WERI-Rb-1 (cell line): Measurements from ENCODE around the gene AOPEP.

Source experiments
- DNase-seq: peaks from one replicate; pipeline ENCODE4 v3.0.0-alpha.2; 2020
- H3K27ac ChIP-seq: fragments of 250-450 bp; sonication (Bioruptor Pico); 2 replicates; pipeline ENCODE4 v1.5.1; 2020; ENCODE audit warnings: mild to moderate bottlenecking, moderate library complexity
- H3K27me3 ChIP-seq: fragments of 250-450 bp; sonication (Bioruptor Pico); 2 replicates; pipeline ENCODE4 v1.5.1; 2021; ENCODE audit warnings: mild to moderate bottlenecking, low read depth, moderate library complexity; ENCODE audit not compliant: insufficient read depth, severe bottlenecking
- H3K36me3 ChIP-seq: fragments of 250-450 bp; sonication (Bioruptor Pico); 2 replicates; pipeline ENCODE4 v1.5.1; 2020; ENCODE audit warnings: mild to moderate bottlenecking, moderate library complexity
- H3K4me3 ChIP-seq: 2 replicates; pipeline ENCODE4 v1.5.1; 2011; ENCODE audit warnings: low read depth, mild to moderate bottlenecking, control low read depth, low read length
- H3K9me3 ChIP-seq: fragments of 250-450 bp; sonication (Bioruptor Pico); 2 replicates; pipeline ENCODE4 v1.5.1; 2021; ENCODE audit warnings: mild to moderate bottlenecking, moderate library complexity; ENCODE audit not compliant: severe bottlenecking
- CTCF ChIP-seq: IDR thresholded peaks from 2 replicates; pipeline ENCODE4 v1.5.1; 2011; ENCODE audit warnings: low read depth, mild to moderate bottlenecking, control low read depth, inconsistent platforms, low read length

The AOPEP gene

GRCh38 chr9:94918038-94918753 lies 191.7 kb downstream of the AOPEP start:
- TF ChIP-seq CTCF: no peak

GRCh38 chr9:94919376-94920098 lies 193.0 kb downstream of the AOPEP start:
- Histone ChIP-seq H3K4me3 (no peak overlapping the region), H3K9me3 (no peaks in the 10 kb centered on the region), H3K27ac (no peak overlapping the region), H3K27me3 (no peaks in the 10 kb centered on the region), H3K36me3 (no peaks in the 10 kb centered on the region)
- no peak for TF ChIP-seq CTCF
- no peak for DNase-seq

More at GRCh38 chr9:94918038-94918753, 191.7 kb downstream of the AOPEP start:
- no peak overlapping the region for H3K27ac ChIP-seq
- H3K36me3 ChIP-seq: no peaks in the 10 kb centered on the region
- H3K9me3 ChIP-seq: no peaks in the 10 kb centered on the region
- DNase-seq: no peak
- H3K4me3 ChIP-seq: no peak overlapping the region
- H3K27me3 ChIP-seq: no peaks in the 10 kb centered on the region

GRCh38 chr9:94920420-94921091 lies 194.1 kb downstream of the AOPEP start:
- DNase-seq: no peak
- TF ChIP-seq CTCF: no peak
- no peak overlapping the region for H3K4me3 ChIP-seq
- H3K9me3 ChIP-seq: no peaks in the 10 kb centered on the region
- no peaks in the 10 kb centered on the region for H3K27me3 ChIP-seq
- no peak overlapping the region for H3K27ac ChIP-seq
- no peaks in the 10 kb centered on the region for H3K36me3 ChIP-seq

- H3K27ac ChIP-seq: no peak overlapping the region
- no peak overlapping the region for H3K4me3 ChIP-seq
- TF ChIP-seq CTCF: no peak
- H3K27me3 ChIP-seq: no peaks in the 10 kb centered on the region
- H3K9me3 ChIP-seq: no peaks in the 10 kb centered on the region
- no peak for DNase-seq
- H3K36me3 ChIP-seq: no peaks in the 10 kb centered on the region
Measured at GRCh38 chr9:94921092-94921471, 194.6 kb downstream of the AOPEP start.

- Histone ChIP-seq H3K36me3 (no peaks in the 10 kb centered on the region), H3K27me3 (no peaks in the 10 kb centered on the region), H3K27ac (no peak overlapping the region), H3K9me3 (no peaks in the 10 kb centered on the region), H3K4me3 (no peak overlapping the region)
- TF ChIP-seq CTCF: no peak
- DNase-seq: no peak
Measured at GRCh38 chr9:94921656-94922055, 195.2 kb downstream of the AOPEP start.
